LNCAP (cell line): ENCODE results near the gene PTPRO.

ENCODE experiments used
- TF ChIP-seq, protein P1 (sequence below): fragments of 450-650 bp; IDR thresholded peaks from 2 replicates; pipeline ENCODE4 v1.5.1; 2017; ENCODE audit warnings: mild to moderate bottlenecking

The PTPRO gene

DNA sequence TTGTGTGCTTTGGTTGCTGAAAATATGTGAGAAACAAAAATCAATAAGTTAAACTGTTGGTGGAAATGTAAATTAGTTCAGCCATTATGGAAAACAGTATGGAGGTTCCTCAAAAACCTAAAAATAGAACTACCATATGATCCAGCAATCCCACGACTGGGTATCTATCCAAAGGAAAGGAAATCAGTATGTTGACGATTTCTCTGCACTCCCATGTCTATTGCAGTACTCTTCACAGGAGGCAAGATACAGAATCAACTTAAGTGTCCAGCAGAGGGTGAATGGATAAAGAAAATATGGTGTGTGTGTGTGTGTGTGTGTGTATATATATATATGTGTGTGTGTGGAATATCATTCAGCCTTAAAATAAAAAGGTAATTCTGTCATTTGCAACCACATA lies 159.5 kb downstream of the PTPRO start:
- TF ChIP-seq, protein P1, sequence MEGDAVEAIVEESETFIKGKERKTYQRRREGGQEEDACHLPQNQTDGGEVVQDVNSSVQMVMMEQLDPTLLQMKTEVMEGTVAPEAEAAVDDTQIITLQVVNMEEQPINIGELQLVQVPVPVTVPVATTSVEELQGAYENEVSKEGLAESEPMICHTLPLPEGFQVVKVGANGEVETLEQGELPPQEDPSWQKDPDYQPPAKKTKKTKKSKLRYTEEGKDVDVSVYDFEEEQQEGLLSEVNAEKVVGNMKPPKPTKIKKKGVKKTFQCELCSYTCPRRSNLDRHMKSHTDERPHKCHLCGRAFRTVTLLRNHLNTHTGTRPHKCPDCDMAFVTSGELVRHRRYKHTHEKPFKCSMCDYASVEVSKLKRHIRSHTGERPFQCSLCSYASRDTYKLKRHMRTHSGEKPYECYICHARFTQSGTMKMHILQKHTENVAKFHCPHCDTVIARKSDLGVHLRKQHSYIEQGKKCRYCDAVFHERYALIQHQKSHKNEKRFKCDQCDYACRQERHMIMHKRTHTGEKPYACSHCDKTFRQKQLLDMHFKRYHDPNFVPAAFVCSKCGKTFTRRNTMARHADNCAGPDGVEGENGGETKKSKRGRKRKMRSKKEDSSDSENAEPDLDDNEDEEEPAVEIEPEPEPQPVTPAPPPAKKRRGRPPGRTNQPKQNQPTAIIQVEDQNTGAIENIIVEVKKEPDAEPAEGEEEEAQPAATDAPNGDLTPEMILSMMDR: no peak

DNA sequence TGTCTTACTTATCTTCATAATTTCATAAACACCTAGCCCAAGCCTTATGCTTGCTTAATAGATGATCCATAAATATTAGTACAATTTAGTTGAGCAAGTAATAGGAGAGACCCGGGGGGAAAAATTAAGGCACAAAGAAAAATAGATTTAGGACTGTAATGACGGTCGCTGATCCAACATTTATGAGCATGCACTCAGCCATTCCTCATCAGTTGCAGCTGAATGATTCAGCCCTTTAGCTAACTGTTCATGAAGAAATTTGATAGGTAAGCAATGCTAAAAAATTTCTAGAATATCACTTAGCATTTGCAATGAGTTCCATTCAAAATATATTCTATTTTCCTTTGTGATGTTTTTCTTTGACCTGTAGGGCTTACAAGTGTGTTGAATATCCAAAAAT lies 163.2 kb downstream of the PTPRO start:
- TF ChIP-seq, protein P1: no peak

DNA sequence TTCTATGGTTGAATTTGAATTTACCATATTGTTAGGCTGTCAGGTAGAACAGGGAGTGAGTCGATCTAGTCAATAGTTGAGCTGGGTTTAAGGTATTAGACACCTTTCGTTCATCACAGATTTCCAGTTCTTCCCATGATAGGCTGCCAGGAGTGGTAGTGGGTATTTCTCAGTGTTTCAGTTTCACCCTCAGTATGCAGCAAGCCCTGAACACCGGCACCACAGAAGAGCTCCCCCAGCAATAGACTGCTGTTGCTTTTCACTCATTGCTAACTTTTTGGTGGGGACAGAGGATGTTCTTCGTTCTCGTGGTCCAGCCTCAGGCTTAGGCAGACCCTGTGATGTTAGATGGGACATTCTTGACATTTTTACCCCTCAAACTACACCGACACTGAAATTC lies 164.6 kb downstream of the PTPRO start:
- TF ChIP-seq, protein P1: no peak

DNA sequence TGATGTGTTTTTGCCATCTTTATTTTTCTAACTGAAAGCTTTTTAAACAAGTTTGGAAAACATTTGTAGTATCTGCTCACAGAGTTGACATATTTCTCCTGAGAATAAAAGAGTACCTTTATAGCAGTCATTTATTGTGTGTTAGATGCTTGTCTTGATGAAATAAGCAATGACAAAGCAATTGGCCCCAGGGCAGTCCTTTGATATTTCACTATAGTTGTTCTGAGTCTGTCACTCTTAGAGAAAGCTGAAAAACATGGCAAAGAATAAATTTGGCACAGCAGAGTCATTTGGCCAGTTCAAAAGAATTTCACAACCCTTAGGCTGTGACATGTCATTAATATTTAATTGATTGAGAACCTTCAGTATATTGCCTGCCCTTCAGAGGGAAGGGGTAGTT lies 166.2 kb downstream of the PTPRO start:
- TF ChIP-seq, protein P1: no peak

DNA sequence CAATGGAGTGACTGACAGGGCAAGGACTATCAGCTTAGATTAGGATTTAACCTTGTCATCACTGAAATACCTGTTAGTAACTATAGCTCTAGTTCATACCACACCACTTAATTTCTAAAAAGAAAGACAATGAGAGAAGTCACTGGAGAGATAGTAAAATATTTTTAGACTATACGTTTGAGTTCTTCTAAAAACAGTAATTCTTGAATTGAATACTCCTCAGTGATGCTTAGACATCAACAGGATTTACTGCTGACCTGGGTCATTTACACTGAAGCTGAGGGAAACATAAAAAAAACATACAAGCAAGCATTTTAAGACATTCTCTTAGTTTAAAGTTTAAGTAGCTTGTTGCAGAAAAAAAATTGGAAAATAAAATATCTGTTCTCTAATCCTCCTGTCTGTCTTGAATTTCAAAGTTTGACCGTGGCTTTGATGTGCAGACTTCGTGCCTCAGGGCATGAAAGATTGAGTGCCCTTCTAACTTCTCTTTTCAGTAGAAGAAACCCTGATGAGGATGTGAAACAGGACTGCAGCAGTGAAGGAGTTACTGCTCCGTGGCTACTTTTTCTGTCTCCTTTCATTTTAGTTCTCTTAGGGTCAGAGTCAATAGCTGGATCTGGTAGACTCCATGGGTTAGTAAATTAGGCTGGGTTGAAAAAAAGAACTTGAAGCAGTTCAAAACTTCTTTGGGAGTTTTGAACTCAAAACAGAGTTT lies 172.2 kb downstream of the PTPRO start:
- TF ChIP-seq, protein P1: no peak

DNA sequence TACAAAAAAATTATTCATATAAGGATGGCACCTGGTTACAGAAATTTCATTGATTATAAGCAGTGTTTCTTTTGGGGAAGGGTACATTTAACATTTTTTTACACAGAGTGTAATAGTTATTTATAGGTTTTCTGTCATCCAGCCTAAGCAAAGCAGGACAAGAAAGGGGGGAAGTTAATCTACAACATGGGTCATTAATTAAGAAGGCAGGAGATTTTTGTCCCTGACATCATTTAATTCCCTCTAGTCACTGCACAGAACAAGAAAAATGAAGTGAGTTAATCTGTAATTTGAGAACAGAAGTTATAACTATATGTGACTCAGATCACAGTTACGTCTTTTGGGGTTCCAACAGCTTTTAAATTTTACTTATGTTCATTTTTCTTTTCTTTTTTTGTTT lies 173.4 kb downstream of the PTPRO start:
- TF ChIP-seq, protein P1: no peak

DNA sequence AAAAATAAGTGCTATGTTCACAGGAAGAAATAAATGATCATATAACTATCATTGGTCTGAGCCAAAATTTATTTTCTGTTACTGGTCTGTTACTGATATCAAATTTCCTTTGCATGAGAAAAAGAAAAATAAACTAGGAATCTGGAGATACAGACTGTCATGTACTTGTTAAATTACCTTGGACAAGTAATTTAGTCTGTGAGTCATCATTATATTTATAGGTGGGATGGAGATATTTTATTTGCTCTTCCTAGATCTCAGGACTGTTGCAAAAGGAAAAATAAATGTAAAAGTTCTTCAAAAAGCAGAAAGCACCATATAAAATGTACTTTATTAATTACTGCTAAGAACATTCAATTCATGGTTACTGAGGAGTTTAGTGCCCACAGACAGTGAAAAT lies 174.4 kb downstream of the PTPRO start:
- TF ChIP-seq, protein P1: no peak
